Measurements from ENCODE around the gene MEAK7.

Gene MEAK7

GRCh38 chr16:84496991-84497390 is 7.5 kb downstream of the MEAK7 start:
- Histone ChIP-seq H3K27ac (no peak overlapping the region), H3K36me3 (peaks cover 80% of the 10 kb centered on the region), H3K4me2 (no peak overlapping the region), H3K9ac (no peak overlapping the region), H3K4me3 (no peak overlapping the region), H3K27me3 (no peaks in the 10 kb centered on the region), H4K20me1 (no peaks in the 10 kb centered on the region), H3K9me3 (peaks cover 32% of the 10 kb centered on the region), H3K4me1 (peaks cover under 1% of the 10 kb centered on the region)
- no peak for TF ChIP-seq Cebpa-rat (IDR thresholded peaks at IDR 0.05)

- Histone ChIP-seq H3K4me2 (no peak overlapping the region), H3K27ac (no peak overlapping the region), H3K36me3 (peaks cover 79% of the 10 kb centered on the region), H3K9ac (no peak overlapping the region), H3K4me3 (no peak overlapping the region), H3K4me1 (no peaks in the 10 kb centered on the region), H4K20me1 (no peaks in the 10 kb centered on the region), H3K9me3 (peaks cover 37% of the 10 kb centered on the region), H3K27me3 (no peaks in the 10 kb centered on the region)
- TF ChIP-seq Cebpa-rat (IDR thresholded peaks at IDR 0.05), result no peak
Observed at GRCh38 chr16:84495506-84495905, 9.0 kb downstream of the MEAK7 start.

- Histone ChIP-seq H3K36me3 (peaks cover 57% of the 10 kb centered on the region), H4K20me1 (no peaks in the 10 kb centered on the region), H3K9ac (no peak overlapping the region), H3K9me3 (peaks cover 27% of the 10 kb centered on the region), H3K4me3 (no peak overlapping the region), H3K4me1 (peaks cover 13% of the 10 kb centered on the region), H3K27ac (no peak overlapping the region), H3K4me2 (peak overlapping the region; percentile 37), H3K27me3 (no peaks in the 10 kb centered on the region)
- no peak for TF ChIP-seq Cebpa-rat (IDR thresholded peaks at IDR 0.05)
Observed at GRCh38 chr16:84489131-84489530, 15.3 kb downstream of the MEAK7 start.

- Histone ChIP-seq H3K36me3 (peaks cover 46% of the 10 kb centered on the region), H3K9ac (no peak overlapping the region), H3K4me1 (peaks cover 28% of the 10 kb centered on the region), H3K9me3 (peaks cover 9% of the 10 kb centered on the region), H4K20me1 (no peaks in the 10 kb centered on the region), H3K27ac (no peak overlapping the region), H3K4me3 (no peak overlapping the region), H3K27me3 (no peaks in the 10 kb centered on the region), H3K4me2 (no peak overlapping the region)
- TF ChIP-seq Cebpa-rat (IDR thresholded peaks at IDR 0.05), result no peak
Observed at GRCh38 chr16:84487358-84487757, 17.1 kb downstream of the MEAK7 start.

- peaks cover 34% of the 10 kb centered on the region for H3K4me1 ChIP-seq
- no peaks in the 10 kb centered on the region for H3K27me3 ChIP-seq
- no peak overlapping the region for H3K4me3 ChIP-seq
- peaks cover 43% of the 10 kb centered on the region for H3K36me3 ChIP-seq
- peaks cover 3% of the 10 kb centered on the region for H3K9me3 ChIP-seq
- H3K9ac ChIP-seq, result no peak overlapping the region
- no peak overlapping the region for H3K4me2 ChIP-seq
- no peak overlapping the region for H3K27ac ChIP-seq
- TF ChIP-seq Cebpa-rat (IDR thresholded peaks at IDR 0.05), result no peak
- H4K20me1 ChIP-seq, result no peaks in the 10 kb centered on the region
Observed at GRCh38 chr16:84486551-84487235, 17.8 kb downstream of the MEAK7 start.

GRCh38 chr16:84486126-84486525 is 18.3 kb downstream of the MEAK7 start:
- H3K9me3 ChIP-seq, result no peaks in the 10 kb centered on the region
- H3K4me1 ChIP-seq, result peaks cover 35% of the 10 kb centered on the region

GRCh38 chr16:84485255-84486010 is 19.0 kb downstream of the MEAK7 start:
- H3K4me2 ChIP-seq, result no peak overlapping the region
- no peak overlapping the region for H3K27ac ChIP-seq
- no peak for TF ChIP-seq Cebpa-rat (IDR thresholded peaks at IDR 0.05)
- H3K4me3 ChIP-seq, result no peak overlapping the region
- no peaks in the 10 kb centered on the region for H4K20me1 ChIP-seq
- no peaks in the 10 kb centered on the region for H3K9me3 ChIP-seq
- H3K4me1 ChIP-seq, result peaks cover 35% of the 10 kb centered on the region
- H3K27me3 ChIP-seq, result no peaks in the 10 kb centered on the region
- H3K36me3 ChIP-seq, result peaks cover 50% of the 10 kb centered on the region
- H3K9ac ChIP-seq, result no peak overlapping the region

More at GRCh38 chr16:84486126-84486525, 18.3 kb downstream of the MEAK7 start:
- Histone ChIP-seq H3K27ac (no peak overlapping the region), H3K9ac (no peak overlapping the region), H3K27me3 (no peaks in the 10 kb centered on the region), H3K4me2 (no peak overlapping the region), H4K20me1 (no peaks in the 10 kb centered on the region), H3K4me3 (no peak overlapping the region), H3K36me3 (peaks cover 43% of the 10 kb centered on the region)
- TF ChIP-seq Cebpa-rat (IDR thresholded peaks at IDR 0.05), result no peak

- H4K20me1 ChIP-seq, result no peaks in the 10 kb centered on the region
- TF ChIP-seq Cebpa-rat (IDR thresholded peaks at IDR 0.05), result no peak
- H3K9ac ChIP-seq, result no peak overlapping the region
- no peaks in the 10 kb centered on the region for H3K27me3 ChIP-seq
- H3K4me1 ChIP-seq, result peaks cover 32% of the 10 kb centered on the region
- H3K27ac ChIP-seq, result no peak overlapping the region
- H3K4me2 ChIP-seq, result no peak overlapping the region
- H3K36me3 ChIP-seq, result peaks cover 57% of the 10 kb centered on the region
- no peaks in the 10 kb centered on the region for H3K9me3 ChIP-seq
- H3K4me3 ChIP-seq, result no peak overlapping the region
Observed at GRCh38 chr16:84484579-84485254, 19.7 kb downstream of the MEAK7 start.

- H3K9me3 ChIP-seq, result no peaks in the 10 kb centered on the region
- peaks cover 25% of the 10 kb centered on the region for H3K4me1 ChIP-seq
- no peaks in the 10 kb centered on the region for H4K20me1 ChIP-seq
- H3K4me2 ChIP-seq, result 0 out of 2 replicates have a peak overlapping the region, but pooled peaks have one; percentile 73
- H3K36me3 ChIP-seq, result peaks cover 59% of the 10 kb centered on the region
- TF ChIP-seq Cebpa-rat (IDR thresholded peaks at IDR 0.05), result no peak
- no peaks in the 10 kb centered on the region for H3K27me3 ChIP-seq
- H3K27ac ChIP-seq, result no peak overlapping the region
- no peak overlapping the region for H3K4me3 ChIP-seq
- H3K9ac ChIP-seq, result no peak overlapping the region
Observed at GRCh38 chr16:84483882-84484565, 20.4 kb downstream of the MEAK7 start.

Measured in BLaER1 (cell line).